Sigmoid colon (tissue), 7 donors: Measurements from ENCODE around the gene MRPL43. TPM values are rescaled to one million over a fixed set of nuclear protein-coding genes. Genes with fewer than 3 reads are reported as not detected.

Experiments used
- DNase-seq: peaks from one replicate; pipeline ENCODE4 v3.0.0-alpha.2; 2019
- H3K27ac ChIP-seq, 4 donors: fragments of 200-600 bp; sonication (generic); one replicate each; pipeline ENCODE4 v1.5.1; 2016 to 2019; ENCODE audit warnings: mild to moderate bottlenecking in 1 of 4
- H3K27me3 ChIP-seq, 3 donors: fragments of 200-600 bp; sonication (generic); one replicate each; pipeline ENCODE4 v1.5.1; 2019; ENCODE audit warnings: mild to moderate bottlenecking in 1 of 3
- H3K36me3 ChIP-seq, 4 donors: fragments of 200-600 bp; sonication (generic); one replicate each; pipeline ENCODE4 v1.5.1; 2016 to 2019
- H3K4me1 ChIP-seq, 4 donors: fragments of 200-600 bp; sonication (generic); one replicate each; pipeline ENCODE4 v1.5.1; 2017 to 2019
- H3K4me3 ChIP-seq, 4 donors: fragments of 200-600 bp; sonication (generic); one replicate each; pipeline ENCODE4 v1.5.1; 2017 to 2019; ENCODE audit warnings: mild to moderate bottlenecking in 2 of 4, moderate library complexity in 1 of 4
- H3K9me3 ChIP-seq, 4 donors: fragments of 200-600 bp in 3 of 4; sonication (generic) in 3 of 4; one replicate each; pipeline versions ENCODE4 v1.5.1 to v1.6.1; 2013 to 2019
- EP300 ChIP-seq, 4 donors: sonication (generic); formaldehyde crosslinking; IDR thresholded peaks; one replicate each; pipeline ENCODE4 v1.6.1; 2017; ENCODE audit warnings: antibody characterized with exemption in 4 of 4
- POLR2A ChIP-seq, 2 donors: fragments of 450-650 bp; IDR thresholded peaks; one replicate each; pipeline ENCODE4 v1.6.1; 2016; ENCODE audit warnings: antibody characterized with exemption in 2 of 2, mild to moderate bottlenecking in 2 of 2, moderate library complexity in 2 of 2
- POLR2AphosphoS5 ChIP-seq, 4 donors: sonication (generic); formaldehyde crosslinking; IDR thresholded peaks; one replicate each; pipeline ENCODE4 v1.6.1; 2017; ENCODE audit warnings: antibody characterized with exemption in 4 of 4
- WGBS, 2 donors: extraction: QIAGEN DNeasy Blood & Tissue Kit; methylation state at CpG; one replicate each; pipeline ENCODE4 v1.1.7; 2013; 5-methylcytosine and 5-hydroxymethylcytosine counted together
- intact Hi-C: fragments of 100-400 bp; cut with DNase I; formaldehyde crosslinking; loops from one replicate; pipeline ENCODE4 v1.15.1; 2023
- polyA plus RNA-seq, 3 donors: library from polyadenylated mRNA; stranded (reverse); fragments of 200-250 nt; gene quantifications; one replicate each; pipeline ENCODE4 v1.2.3, GENCODE V29; 2013
- total RNA-seq, 4 donors: library from RNA; depleted of rRNA; stranded (reverse); fragments of >200 nt; gene quantifications; one replicate each; pipeline ENCODE4 v1.1.0, GENCODE V29; 2016
- TF ChIP-seq, protein P1 (sequence below), 4 experiments: fragments of 450-650 bp in 3 of 4; fragments of 200-600 bp in 1 of 4; IDR thresholded peaks; one replicate each; pipeline ENCODE4 v1.5.1; 2016 to 2019; ENCODE audit warnings: antibody characterized with exemption in 4 of 4, mild to moderate bottlenecking in 3 of 4, moderate library complexity in 2 of 4
- donor health status: healthy with polysubstance abuse.
- donor health status: Bipolar disorder and iron deficiency.
- donor health status: healthy.

Gene MRPL43
- total and polyA plus RNA-seq, 7 donors = 73.8 to 119 (median 88.4) TPM

DNA sequence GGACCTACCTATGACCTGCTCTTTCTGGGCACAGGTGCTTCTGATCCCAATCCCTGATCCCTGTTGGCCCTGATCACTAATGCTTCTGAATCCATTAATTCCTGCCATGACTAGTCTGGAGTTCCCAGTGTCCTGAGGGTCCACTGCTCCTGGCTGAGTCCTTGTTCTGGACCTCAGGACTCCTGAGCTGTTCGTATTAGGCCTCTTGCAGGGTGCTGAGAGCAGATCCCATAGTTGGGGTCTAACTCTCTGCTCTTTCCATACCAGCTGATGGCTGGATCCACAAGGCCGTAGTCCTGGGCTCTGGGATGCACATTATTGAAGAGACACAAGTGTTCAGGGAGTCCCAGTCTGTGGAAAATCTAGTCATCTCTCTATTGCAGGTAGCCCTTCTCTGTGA, 7.0 kb downstream of the MRPL43 start:
- Histone ChIP-seq H3K4me3 (no peak overlapping the region), H3K9me3 (no peaks in the 10 kb centered on the region), H3K27me3 (no peaks in the 10 kb centered on the region), H3K27ac (no peak overlapping the region), H3K36me3 (peaks cover 5 to 49% (median 8%) of the 10 kb centered on the region in 4 donors), H3K4me1 (no peaks in the 10 kb centered on the region)
- peak; percentile 40 for DNase-seq
- intact Hi-C loops = no loop called here
- 91 to 94% methylated on average over 2 of the region's 2 CpGs for WGBS, 2 donors
- TF ChIP-seq EP300 (IDR thresholded peaks at IDR 0.05) (no peak), POLR2AphosphoS5 (IDR thresholded peaks at IDR 0.05) (no peak), POLR2A (IDR thresholded peaks at IDR 0.05) (no peak)
- TF ChIP-seq, protein P1, sequence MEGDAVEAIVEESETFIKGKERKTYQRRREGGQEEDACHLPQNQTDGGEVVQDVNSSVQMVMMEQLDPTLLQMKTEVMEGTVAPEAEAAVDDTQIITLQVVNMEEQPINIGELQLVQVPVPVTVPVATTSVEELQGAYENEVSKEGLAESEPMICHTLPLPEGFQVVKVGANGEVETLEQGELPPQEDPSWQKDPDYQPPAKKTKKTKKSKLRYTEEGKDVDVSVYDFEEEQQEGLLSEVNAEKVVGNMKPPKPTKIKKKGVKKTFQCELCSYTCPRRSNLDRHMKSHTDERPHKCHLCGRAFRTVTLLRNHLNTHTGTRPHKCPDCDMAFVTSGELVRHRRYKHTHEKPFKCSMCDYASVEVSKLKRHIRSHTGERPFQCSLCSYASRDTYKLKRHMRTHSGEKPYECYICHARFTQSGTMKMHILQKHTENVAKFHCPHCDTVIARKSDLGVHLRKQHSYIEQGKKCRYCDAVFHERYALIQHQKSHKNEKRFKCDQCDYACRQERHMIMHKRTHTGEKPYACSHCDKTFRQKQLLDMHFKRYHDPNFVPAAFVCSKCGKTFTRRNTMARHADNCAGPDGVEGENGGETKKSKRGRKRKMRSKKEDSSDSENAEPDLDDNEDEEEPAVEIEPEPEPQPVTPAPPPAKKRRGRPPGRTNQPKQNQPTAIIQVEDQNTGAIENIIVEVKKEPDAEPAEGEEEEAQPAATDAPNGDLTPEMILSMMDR (IDR thresholded peaks at IDR 0.05) = no peak

DNA sequence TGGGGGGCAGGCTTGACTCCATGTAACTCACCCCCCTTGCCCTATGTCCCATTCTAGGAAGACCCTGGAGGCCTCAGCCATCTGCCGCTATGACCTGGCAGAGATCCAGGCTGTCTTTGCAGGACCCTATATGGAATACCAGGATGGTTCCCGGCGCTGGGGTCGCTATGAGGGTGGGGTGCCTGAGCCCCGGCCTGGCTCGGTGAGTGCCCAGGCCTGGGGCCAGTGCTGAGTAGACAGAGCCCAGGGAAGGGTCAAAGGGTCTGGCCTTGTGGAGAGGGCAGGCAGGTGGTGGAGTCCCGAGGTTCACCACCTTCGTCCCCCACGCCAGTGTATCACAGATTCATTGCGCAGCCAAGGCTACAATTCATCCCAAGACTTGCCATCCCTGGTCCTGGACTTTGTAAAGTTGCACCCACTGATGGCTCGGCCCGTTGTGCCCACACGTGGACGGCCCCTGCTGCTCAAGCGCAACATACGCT, 7.5 kb downstream of the MRPL43 start:
- no peaks in the 10 kb centered on the region for H3K4me1 ChIP-seq
- TF ChIP-seq, protein P1 (IDR thresholded peaks at IDR 0.05) = no peak
- TF ChIP-seq POLR2A (IDR thresholded peaks at IDR 0.05) (no peak), EP300 (IDR thresholded peaks at IDR 0.05) (no peak), POLR2AphosphoS5 (IDR thresholded peaks at IDR 0.05) (no peak)
- H3K27ac ChIP-seq = no peak overlapping the region
- H3K9me3 ChIP-seq = no peaks in the 10 kb centered on the region
- peak; percentile 59 for DNase-seq
- intact Hi-C loops = no loop called here
- WGBS, 2 donors = 93 to 94% methylated on average over 16 of the region's 16 CpGs
- peaks cover 5 to 49% (median 8%) of the 10 kb centered on the region in 4 donors for H3K36me3 ChIP-seq
- H3K4me3 ChIP-seq = no peak overlapping the region
- H3K27me3 ChIP-seq = no peaks in the 10 kb centered on the region

DNA sequence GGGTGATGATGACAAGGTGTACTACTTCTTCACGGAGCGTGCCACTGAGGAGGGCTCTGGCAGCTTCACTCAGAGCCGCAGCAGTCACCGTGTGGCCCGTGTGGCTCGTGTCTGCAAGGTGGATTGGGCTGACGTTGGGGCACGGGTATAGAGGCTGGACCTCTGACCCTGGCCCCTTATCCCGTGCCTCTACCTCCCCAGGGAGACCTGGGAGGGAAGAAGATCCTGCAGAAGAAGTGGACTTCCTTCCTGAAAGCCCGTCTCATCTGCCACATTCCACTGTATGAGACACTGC, 8.4 kb downstream of the MRPL43 start:
- H3K9me3 ChIP-seq = no peaks in the 10 kb centered on the region
- WGBS, 2 donors = 84 to 91% methylated on average over 10 of the region's 10 CpGs
- peak; percentile 36 for DNase-seq
- H3K36me3 ChIP-seq = peaks cover 5 to 47% (median 8%) of the 10 kb centered on the region in 4 donors
- TF ChIP-seq POLR2AphosphoS5 (IDR thresholded peaks at IDR 0.05) (no peak), POLR2A (IDR thresholded peaks at IDR 0.05) (no peak), EP300 (IDR thresholded peaks at IDR 0.05) (no peak)
- TF ChIP-seq, protein P1 (IDR thresholded peaks at IDR 0.05) = no peak
- no peaks in the 10 kb centered on the region for H3K4me1 ChIP-seq
- H3K27ac ChIP-seq = no peak overlapping the region
- no peaks in the 10 kb centered on the region for H3K27me3 ChIP-seq
- intact Hi-C loops = no loop called here
- no peak overlapping the region for H3K4me3 ChIP-seq

DNA sequence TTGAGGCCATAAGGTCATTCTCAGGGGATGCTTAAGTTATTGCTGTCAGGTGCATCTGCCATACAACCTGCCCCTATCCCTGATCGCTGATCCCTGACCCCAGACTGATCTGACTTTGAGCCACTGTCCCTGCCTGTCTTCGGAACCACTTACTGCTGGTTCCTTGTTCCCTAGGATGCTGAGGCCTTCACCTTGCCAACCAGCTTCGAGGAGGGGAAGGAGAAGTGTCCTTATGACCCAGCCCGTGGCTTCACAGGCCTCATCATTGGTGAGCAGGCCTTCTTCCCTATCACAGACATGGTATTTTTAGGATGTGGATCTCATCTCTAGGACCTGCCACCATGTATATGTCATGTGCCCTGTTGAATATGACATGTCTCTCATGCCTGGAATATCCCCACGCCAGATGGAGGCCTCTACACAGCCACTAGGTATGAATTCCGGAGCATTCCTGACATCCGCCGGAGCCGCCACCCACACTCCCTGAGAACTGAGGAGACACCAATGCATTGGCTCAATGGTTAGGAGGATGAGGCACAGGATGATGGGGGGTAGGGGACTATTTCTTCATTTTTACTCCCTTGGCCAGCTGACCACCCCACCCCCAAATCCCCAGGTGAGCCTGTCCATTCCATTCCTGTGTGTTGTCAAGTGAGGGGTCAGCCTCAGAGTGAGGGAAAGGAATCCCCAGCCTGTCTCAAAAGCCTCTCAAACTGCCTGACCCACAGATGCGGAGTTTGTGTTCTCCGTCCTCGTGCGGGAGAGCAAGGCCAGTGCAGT, 9.0 kb downstream of the MRPL43 start:
- no peak overlapping the region for H3K27ac ChIP-seq
- TF ChIP-seq POLR2A (IDR thresholded peaks at IDR 0.05) = no peak
- peak; percentile 46 for DNase-seq
- no peaks in the 10 kb centered on the region for H3K27me3 ChIP-seq
- 91 to 95% methylated on average over 13 of the region's 13 CpGs for WGBS, 2 donors
- peaks cover 5 to 41% (median 8%) of the 10 kb centered on the region in 4 donors for H3K36me3 ChIP-seq
- no peak overlapping the region for H3K4me3 ChIP-seq
- H3K4me1 ChIP-seq = no peaks in the 10 kb centered on the region
- intact Hi-C loops = no loop called here
- H3K9me3 ChIP-seq = no peaks in the 10 kb centered on the region

DNA sequence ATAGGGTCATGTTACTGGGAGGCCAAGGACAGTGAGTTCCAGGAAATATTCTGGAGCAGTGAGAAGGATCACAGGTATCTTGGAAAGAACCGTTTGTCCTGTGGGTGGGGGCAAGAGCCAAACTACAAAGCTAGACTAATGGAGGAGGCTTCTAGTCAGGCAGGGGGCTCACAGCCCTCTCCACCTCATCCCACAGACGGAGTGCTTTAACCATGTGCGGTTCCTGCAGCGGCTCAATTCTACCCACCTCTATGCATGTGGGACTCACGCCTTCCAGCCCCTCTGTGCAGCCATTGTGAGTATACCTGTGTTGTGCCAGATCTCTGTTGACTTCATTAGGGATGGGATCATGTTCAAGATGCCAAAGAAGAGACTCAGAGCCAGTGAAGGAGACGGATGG, 9.9 kb downstream of the MRPL43 start:
- Histone ChIP-seq H3K27me3 (no peaks in the 10 kb centered on the region), H3K9me3 (no peaks in the 10 kb centered on the region)
- DNase-seq = peak; percentile 13

More for the DNA sequence above, 9.9 kb downstream of the MRPL43 start:
- Histone ChIP-seq H3K4me3 (no peak overlapping the region), H3K27ac (no peak overlapping the region), H3K4me1 (no peaks in the 10 kb centered on the region), H3K36me3 (peaks cover 5 to 35% (median 8%) of the 10 kb centered on the region in 4 donors)
- TF ChIP-seq, protein P1 (IDR thresholded peaks at IDR 0.05) = no peak
- no peak for TF ChIP-seq EP300 (IDR thresholded peaks at IDR 0.05)
- no peak for TF ChIP-seq POLR2A (IDR thresholded peaks at IDR 0.05)
- no peak for TF ChIP-seq POLR2AphosphoS5 (IDR thresholded peaks at IDR 0.05)
- intact Hi-C loops = no loop called here
- 84 to 89% methylated on average over 6 of the region's 6 CpGs for WGBS, 2 donors
